HepG2 (cell line): ENCODE results near the gene HORMAD2. TPM values are rescaled to one million over a fixed set of nuclear protein-coding genes. Genes with fewer than 3 reads are reported as not detected.

ENCODE experiments used
- ELF3 ChIP-seq: IDR thresholded peaks from 2 replicates; pipeline ENCODE4 v1.6.1; 2016; ENCODE audit warnings: missing genetic modification reagents, missing compliant biosample characterization
- KAT8 ChIP-seq: IDR thresholded peaks from 2 replicates; pipeline ENCODE4 v1.6.1; 2016; ENCODE audit warnings: missing genetic modification reagents, missing compliant biosample characterization
- SMAD3 ChIP-seq: sonication (generic); formaldehyde crosslinking; IDR thresholded peaks from 2 replicates; pipeline ENCODE4 v1.4.0; 2020; ENCODE audit warnings: missing genetic modification reagents
- SOX13 ChIP-seq, 3 experiments: fragments of 450-650 bp in 1 of 3; sonication (generic) in 1 of 3; formaldehyde crosslinking in 1 of 3; IDR thresholded peaks in 2 of 3; conservative IDR thresholded peaks in 1 of 3; 2 replicates each; pipeline versions ENCODE4 v1.5.0 to v1.6.1; 2016 to 2020; ENCODE audit warnings: antibody characterized with exemption in 1 of 3, mild to moderate bottlenecking in 1 of 3, missing compliant biosample characterization in 1 of 3, missing genetic modification reagents in 1 of 3, moderate library complexity in 1 of 3
- SOX6 ChIP-seq, 2 experiments: fragments of 450-650 bp in 1 of 2; sonication (generic) in 1 of 2; formaldehyde crosslinking in 1 of 2; IDR thresholded peaks; 2 replicates each; pipeline versions ENCODE4 v1.4.0 to v1.6.1; 2017 to 2020; ENCODE audit warnings: antibody characterized with exemption in 1 of 2, mild to moderate bottlenecking in 1 of 2, missing genetic modification reagents in 1 of 2
- TGIF2 ChIP-seq: IDR thresholded peaks from 2 replicates; pipeline ENCODE4 v1.6.1; 2016; ENCODE audit warnings: control low read depth, missing compliant biosample characterization
- ZNF567 ChIP-seq: sonication (generic); formaldehyde crosslinking; IDR thresholded peaks from 2 replicates; pipeline ENCODE4 v1.8.1; 2023; ENCODE audit warnings: mild to moderate bottlenecking, missing genetic modification reagents, borderline replicate concordance
- ZNF615 ChIP-seq: sonication (generic); formaldehyde crosslinking; IDR thresholded peaks from 2 replicates; pipeline ENCODE4 v1.5.0; 2020; ENCODE audit warnings: mild to moderate bottlenecking, missing genetic modification reagents, borderline replicate concordance
- ZNF792 ChIP-seq: IDR thresholded peaks from 2 replicates; pipeline ENCODE4 v1.6.1; 2016
- polyA plus RNA-seq, 8 experiments: library from polyadenylated mRNA; depleted of rRNA in 3 of 8; stranded (reverse) in 7 of 8; unstranded in 1 of 8; fragments of >200 nt; fragmentation: Illumina TruSeq in 4 of 8; extraction: Trizol in 4 of 8; gene quantifications; 2 replicates each; pipeline versions ENCODE4 v1.2.1 to v1.2.3, GENCODE V29; 2011 to 2016; ENCODE audit warnings: low read depth in 4 of 8, missing spikeins in 1 of 8, mixed read lengths in 1 of 8; ENCODE audit not compliant: insufficient read depth in 1 of 8
- total RNA-seq, 5 experiments: library from RNA; depleted of rRNA; stranded (reverse); fragments of >200 nt; fragmentation: Illumina TruSeq; extraction: Trizol; gene quantifications; 2 replicates each; pipeline ENCODE4 v1.2.3, GENCODE V29; 2016; ENCODE audit warnings: low read depth in 1 of 5
- TF ChIP-seq, protein P1 (sequence below): sonication (generic); formaldehyde crosslinking; IDR thresholded peaks from 2 replicates; pipeline ENCODE4 v1.5.1; 2020; ENCODE audit warnings: mild to moderate bottlenecking, missing genetic modification reagents, moderate library complexity
- TF ChIP-seq, protein P2 (sequence below): fragments of 450-650 bp; IDR thresholded peaks from 2 replicates; pipeline ENCODE4 v1.6.1; 2017; ENCODE audit warnings: mild to moderate bottlenecking
- TF ChIP-seq, protein P3 (sequence below): sonication (generic); formaldehyde crosslinking; IDR thresholded peaks from 2 replicates; pipeline ENCODE4 v1.4.0; 2020; ENCODE audit warnings: missing genetic modification reagents
- TF ChIP-seq, protein P4 (sequence below): sonication (generic); formaldehyde crosslinking; IDR thresholded peaks from one replicate; pipeline ENCODE4 v1.5.1; 2020; ENCODE audit warnings: mild to moderate bottlenecking, missing genetic modification reagents; ENCODE audit errors: not compliant biosample characterization

HORMAD2 gene
- total and polyA plus RNA-seq, 2 of the 13 experiments (the other 11 are each of a cell fraction or from before 2014, with no cell fraction given), result not detected

DNA sequence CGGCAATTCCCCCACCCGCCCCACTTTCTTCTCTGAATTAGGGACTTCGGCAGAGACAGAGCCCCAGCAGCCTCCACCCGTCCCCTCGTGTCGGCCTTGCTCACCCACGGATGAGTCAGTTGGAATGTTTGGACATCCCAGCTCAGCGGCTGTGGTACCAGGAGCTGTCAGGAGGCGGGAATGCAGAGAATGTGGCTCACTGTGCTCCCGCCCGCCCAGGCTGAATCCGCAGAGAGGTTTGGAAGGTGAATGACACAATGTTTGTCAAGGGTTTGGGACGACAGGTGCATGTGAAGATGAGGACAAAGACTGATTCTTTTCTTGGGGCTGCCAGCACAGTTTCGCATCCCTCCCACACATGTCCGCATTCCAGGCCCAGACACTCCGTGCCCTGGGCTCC lies 126.7 kb downstream of the HORMAD2 start (continued):
- TF ChIP-seq, protein P1, sequence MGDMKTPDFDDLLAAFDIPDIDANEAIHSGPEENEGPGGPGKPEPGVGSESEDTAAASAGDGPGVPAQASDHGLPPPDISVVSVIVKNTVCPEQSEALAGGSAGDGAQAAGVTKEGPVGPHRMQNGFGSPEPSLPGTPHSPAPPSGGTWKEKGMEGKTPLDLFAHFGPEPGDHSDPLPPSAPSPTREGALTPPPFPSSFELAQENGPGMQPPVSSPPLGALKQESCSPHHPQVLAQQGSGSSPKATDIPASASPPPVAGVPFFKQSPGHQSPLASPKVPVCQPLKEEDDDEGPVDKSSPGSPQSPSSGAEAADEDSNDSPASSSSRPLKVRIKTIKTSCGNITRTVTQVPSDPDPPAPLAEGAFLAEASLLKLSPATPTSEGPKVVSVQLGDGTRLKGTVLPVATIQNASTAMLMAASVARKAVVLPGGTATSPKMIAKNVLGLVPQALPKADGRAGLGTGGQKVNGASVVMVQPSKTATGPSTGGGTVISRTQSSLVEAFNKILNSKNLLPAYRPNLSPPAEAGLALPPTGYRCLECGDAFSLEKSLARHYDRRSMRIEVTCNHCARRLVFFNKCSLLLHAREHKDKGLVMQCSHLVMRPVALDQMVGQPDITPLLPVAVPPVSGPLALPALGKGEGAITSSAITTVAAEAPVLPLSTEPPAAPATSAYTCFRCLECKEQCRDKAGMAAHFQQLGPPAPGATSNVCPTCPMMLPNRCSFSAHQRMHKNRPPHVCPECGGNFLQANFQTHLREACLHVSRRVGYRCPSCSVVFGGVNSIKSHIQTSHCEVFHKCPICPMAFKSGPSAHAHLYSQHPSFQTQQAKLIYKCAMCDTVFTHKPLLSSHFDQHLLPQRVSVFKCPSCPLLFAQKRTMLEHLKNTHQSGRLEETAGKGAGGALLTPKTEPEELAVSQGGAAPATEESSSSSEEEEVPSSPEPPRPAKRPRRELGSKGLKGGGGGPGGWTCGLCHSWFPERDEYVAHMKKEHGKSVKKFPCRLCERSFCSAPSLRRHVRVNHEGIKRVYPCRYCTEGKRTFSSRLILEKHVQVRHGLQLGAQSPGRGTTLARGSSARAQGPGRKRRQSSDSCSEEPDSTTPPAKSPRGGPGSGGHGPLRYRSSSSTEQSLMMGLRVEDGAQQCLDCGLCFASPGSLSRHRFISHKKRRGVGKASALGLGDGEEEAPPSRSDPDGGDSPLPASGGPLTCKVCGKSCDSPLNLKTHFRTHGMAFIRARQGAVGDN (CRISPR knock-in tag), result peak; percentile 86
- peak; percentile 52; the same call in 1 of the 2 replicates for TF ChIP-seq TGIF2
- TF ChIP-seq, protein P2, sequence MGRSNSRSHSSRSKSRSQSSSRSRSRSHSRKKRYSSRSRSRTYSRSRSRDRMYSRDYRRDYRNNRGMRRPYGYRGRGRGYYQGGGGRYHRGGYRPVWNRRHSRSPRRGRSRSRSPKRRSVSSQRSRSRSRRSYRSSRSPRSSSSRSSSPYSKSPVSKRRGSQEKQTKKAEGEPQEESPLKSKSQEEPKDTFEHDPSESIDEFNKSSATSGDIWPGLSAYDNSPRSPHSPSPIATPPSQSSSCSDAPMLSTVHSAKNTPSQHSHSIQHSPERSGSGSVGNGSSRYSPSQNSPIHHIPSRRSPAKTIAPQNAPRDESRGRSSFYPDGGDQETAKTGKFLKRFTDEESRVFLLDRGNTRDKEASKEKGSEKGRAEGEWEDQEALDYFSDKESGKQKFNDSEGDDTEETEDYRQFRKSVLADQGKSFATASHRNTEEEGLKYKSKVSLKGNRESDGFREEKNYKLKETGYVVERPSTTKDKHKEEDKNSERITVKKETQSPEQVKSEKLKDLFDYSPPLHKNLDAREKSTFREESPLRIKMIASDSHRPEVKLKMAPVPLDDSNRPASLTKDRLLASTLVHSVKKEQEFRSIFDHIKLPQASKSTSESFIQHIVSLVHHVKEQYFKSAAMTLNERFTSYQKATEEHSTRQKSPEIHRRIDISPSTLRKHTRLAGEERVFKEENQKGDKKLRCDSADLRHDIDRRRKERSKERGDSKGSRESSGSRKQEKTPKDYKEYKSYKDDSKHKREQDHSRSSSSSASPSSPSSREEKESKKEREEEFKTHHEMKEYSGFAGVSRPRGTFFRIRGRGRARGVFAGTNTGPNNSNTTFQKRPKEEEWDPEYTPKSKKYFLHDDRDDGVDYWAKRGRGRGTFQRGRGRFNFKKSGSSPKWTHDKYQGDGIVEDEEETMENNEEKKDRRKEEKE, result no peak
- TF ChIP-seq, protein P3, sequence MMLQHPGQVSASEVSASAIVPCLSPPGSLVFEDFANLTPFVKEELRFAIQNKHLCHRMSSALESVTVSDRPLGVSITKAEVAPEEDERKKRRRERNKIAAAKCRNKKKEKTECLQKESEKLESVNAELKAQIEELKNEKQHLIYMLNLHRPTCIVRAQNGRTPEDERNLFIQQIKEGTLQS (CRISPR knock-in tag), result peak; percentile 77; the same call in 1 of the 2 replicates
- TF ChIP-seq ZNF567, result no peak
- no peak for TF ChIP-seq SOX6 (IDR thresholded peaks at IDR 0.05)
- peak; percentile 76 for TF ChIP-seq SOX6 (CRISPR knock-in tag; IDR thresholded peaks at IDR 0.05)
- no peak for TF ChIP-seq ZNF615 (CRISPR knock-in tag)
- TF ChIP-seq ELF3 (CRISPR knock-in tag), result peak; percentile 68
- 0 out of 2 replicates have a peak, but pooled peaks have one; percentile 40 for TF ChIP-seq SMAD3 (CRISPR knock-in tag)
- no peak for TF ChIP-seq SOX13 (IDR thresholded peaks at IDR 0.05)
- TF ChIP-seq SOX13 (CRISPR knock-in tag; conservative IDR thresholded peaks at IDR 0.05 in 1 of 2, IDR thresholded peaks at IDR 0.05 in 1 of 2), result peak in 1 of 2 experiments; percentile 73; a peak in 2 of 4 replicates
- TF ChIP-seq, protein P4, sequence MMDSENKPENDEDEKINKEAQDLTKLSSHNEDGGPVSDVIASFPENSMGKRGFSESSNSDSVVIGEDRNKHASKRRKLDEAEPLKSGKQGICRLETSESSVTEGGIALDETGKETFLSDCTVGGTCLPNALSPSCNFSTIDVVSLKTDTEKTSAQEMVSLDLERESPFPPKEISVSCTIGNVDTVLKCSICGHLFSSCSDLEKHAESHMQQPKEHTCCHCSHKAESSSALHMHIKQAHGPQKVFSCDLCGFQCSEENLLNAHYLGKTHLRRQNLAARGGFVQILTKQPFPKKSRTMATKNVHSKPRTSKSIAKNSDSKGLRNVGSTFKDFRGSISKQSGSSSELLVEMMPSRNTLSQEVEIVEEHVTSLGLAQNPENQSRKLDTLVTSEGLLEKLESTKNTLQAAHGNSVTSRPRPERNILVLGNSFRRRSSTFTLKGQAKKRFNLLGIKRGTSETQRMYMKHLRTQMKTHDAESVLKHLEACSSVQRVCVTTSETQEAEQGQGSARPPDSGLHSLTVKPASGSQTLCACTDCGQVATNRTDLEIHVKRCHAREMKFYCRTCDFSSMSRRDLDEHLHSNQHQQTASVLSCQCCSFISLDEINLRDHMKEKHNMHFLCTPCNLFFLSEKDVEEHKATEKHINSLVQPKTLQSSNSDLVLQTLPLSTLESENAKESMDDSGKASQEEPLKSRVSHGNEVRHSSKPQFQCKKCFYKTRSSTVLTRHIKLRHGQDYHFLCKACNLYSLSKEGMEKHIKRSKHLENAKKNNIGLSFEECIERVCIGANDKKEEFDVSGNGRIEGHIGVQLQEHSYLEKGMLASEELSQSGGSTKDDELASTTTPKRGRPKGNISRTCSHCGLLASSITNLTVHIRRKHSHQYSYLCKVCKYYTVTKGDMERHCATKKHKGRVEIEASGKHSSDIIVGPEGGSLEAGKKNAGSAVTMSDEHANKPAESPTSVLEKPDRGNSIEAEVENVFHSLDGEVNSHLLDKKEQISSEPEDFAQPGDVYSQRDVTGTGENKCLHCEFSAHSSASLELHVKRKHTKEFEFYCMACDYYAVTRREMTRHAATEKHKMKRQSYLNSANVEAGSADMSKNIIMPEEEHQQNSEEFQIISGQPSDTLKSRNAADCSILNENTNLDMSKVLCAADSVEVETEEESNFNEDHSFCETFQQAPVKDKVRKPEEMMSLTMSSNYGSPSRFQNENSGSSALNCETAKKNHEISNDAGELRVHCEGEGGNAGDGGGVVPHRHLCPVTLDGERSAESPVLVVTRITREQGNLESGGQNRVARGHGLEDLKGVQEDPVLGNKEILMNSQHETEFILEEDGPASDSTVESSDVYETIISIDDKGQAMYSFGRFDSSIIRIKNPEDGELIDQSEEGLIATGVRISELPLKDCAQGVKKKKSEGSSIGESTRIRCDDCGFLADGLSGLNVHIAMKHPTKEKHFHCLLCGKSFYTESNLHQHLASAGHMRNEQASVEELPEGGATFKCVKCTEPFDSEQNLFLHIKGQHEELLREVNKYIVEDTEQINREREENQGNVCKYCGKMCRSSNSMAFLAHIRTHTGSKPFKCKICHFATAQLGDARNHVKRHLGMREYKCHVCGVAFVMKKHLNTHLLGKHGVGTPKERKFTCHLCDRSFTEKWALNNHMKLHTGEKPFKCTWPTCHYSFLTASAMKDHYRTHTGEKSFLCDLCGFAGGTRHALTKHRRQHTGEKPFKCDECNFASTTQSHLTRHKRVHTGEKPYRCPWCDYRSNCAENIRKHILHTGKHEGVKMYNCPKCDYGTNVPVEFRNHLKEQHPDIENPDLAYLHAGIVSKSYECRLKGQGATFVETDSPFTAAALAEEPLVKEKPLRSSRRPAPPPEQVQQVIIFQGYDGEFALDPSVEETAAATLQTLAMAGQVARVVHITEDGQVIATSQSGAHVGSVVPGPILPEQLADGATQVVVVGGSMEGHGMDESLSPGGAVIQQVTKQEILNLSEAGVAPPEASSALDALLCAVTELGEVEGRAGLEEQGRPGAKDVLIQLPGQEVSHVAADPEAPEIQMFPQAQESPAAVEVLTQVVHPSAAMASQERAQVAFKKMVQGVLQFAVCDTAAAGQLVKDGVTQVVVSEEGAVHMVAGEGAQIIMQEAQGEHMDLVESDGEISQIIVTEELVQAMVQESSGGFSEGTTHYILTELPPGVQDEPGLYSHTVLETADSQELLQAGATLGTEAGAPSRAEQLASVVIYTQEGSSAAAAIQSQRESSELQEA (CRISPR knock-in tag), result no peak
- TF ChIP-seq ZNF792 (CRISPR knock-in tag), result 0 out of 2 replicates have a peak, but pooled peaks have one; percentile 55
- TF ChIP-seq KAT8 (CRISPR knock-in tag), result 0 out of 2 replicates have a peak, but pooled peaks have one; percentile 43
